GM21737 (cell line): ENCODE results near the gene GNB5.
"Not testable (repeated sequence)": the region's sequence is repeated elsewhere in the genome, so short reads cannot be mapped to it uniquely, and the experiment has no call there.

Experiments
- ATAC-seq: cut with Tn5 transposase; IDR thresholded peaks from one replicate; pipeline ENCODE4 v1.9.1; 2021; ENCODE audit warnings: mild to moderate bottlenecking, moderate library complexity; ENCODE audit not compliant: unreplicated experiment

The GNB5 gene

DNA sequence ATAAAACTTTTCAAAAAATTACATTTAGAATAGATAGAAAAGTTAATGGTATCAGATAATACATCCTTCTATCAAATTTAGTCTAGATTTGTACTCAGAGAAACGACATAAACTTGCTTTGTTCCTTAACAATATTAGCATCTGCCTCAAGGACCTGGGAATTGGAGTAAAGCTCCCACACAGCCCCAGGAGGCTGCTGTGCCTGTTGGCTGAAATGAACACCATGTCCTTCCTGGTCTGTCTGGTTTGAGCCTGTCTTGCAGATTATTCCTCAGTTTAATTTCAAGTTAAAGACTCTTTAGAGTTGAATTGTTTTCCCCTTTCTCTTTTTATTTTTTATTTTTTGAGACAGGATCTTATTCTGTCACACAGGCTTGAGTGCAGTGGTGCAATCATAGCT lies 19.4 kb downstream of the GNB5 start:
- ATAC-seq = no peak

DNA sequence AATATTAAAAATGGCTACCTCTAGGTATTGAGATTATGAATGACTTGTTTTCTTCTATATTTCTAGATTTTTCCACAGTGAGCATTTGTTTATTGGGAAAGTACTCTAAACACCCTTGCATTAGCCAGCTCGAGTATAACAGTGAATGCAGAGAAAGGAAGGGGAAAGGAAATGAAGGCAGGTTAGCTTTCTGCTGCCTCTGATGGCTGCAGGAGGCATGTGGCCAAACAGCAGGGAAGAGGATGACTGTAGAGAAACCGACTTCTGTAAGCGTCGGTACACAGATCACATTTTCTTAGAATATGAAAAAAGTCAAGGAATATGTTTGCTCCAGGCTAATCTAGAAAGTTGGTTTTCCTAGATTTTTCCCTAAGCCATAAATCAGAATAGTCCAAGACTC lies 19.8 kb downstream of the GNB5 start:
- no peak for ATAC-seq

DNA sequence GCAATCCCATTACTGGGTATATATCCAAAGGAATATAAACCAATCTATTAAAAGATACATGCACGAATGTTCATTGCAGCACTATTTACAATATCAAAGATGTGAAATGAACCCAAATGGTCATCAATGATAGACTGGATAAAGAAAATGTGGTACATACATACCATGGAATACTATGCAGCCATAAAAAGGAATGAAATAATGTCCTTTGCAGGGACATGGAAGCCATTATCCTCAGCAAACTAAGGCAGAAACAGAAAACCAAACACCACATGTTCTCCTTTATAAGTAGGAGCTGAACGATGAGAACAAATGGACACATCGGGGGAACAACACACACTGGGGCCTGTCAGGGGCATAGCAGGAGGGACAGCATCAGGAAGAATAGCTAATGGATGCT lies 21.0 kb downstream of the GNB5 start:
- ATAC-seq = not testable (repeated sequence)

- ATAC-seq = not testable (repeated sequence)
Observed at GRCh38 chr15:52165494-52166131, 25.6 kb downstream of the GNB5 start.

- ATAC-seq = no peak
Observed at GRCh38 chr15:52164631-52165265, 26.4 kb downstream of the GNB5 start.

GRCh38 chr15:52163321-52164190 lies 27.6 kb downstream of the GNB5 start:
- no peak for ATAC-seq

DNA sequence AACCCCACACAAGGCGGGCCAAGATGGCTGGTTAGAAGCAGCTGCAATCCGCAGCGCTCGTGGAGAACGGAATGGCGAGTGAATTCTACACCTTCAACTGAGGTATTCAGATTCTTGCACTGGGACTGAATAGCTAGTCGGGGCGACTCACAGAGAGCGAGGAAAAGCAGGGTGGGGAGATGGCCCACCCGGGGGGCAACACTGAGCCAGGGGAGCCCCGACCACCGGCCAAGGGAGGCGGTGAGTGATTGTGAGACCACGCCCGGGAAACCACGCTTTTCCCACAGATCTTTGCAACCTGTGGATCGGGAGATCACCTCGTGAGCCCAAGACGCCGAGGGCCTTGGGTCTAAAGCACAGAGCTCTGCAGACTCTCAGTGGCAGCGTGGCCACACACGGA lies 28.3 kb downstream of the GNB5 start:
- ATAC-seq = no peak

DNA sequence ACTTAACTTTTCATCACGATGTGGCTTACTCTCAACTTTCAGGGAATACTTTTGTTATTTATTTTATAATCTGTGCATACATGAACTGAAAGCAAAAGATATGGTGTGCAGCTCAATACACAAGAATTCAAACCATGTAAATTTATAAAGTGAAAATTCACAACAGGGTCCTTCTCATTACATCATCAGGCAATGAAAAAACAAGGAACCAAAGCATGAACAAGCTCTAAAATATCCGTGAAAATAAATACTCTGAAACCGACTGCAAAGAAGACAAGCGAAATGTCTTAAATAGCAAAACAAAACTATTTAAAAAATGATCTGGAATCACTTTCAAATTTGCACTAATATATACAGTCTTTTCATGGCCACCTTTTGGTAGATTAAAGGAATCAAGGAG lies 28.9 kb downstream of the GNB5 start:
- no peak for ATAC-seq

DNA sequence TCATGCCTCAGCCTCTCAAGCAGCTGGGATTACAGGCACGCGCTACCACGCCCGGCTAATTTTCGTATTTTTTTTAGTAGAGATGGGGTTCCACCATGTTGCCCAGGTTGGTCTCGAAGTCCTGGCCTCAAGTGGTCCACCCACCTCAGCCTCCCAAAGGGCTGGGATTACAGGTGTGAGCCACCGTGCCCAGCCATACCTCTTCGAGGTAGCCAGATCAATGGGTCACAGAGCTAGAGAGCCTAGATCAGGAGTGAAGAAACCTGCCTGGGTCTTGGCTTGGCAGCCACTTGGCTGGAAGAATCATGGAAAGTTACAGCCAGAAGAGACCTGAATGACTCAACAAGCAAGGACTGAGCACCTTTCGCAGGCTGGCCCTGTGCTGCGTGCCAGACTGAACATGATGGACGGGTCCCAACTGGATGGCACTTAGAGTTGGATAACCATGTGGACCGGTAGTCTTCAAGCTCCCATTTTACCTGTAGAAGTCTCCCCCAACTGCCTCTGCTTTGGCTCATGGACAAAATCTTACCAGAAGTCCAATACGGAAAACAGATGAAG lies 29.7 kb downstream of the GNB5 start:
- ATAC-seq = no peak

- no peak for ATAC-seq
Observed at GRCh38 chr15:52159645-52160044, 31.5 kb downstream of the GNB5 start.

- ATAC-seq = no peak
Observed at GRCh38 chr15:52158084-52158765, 33.0 kb downstream of the GNB5 start.

GRCh38 chr15:52155878-52156277 lies 35.3 kb downstream of the GNB5 start:
- ATAC-seq = no peak

DNA sequence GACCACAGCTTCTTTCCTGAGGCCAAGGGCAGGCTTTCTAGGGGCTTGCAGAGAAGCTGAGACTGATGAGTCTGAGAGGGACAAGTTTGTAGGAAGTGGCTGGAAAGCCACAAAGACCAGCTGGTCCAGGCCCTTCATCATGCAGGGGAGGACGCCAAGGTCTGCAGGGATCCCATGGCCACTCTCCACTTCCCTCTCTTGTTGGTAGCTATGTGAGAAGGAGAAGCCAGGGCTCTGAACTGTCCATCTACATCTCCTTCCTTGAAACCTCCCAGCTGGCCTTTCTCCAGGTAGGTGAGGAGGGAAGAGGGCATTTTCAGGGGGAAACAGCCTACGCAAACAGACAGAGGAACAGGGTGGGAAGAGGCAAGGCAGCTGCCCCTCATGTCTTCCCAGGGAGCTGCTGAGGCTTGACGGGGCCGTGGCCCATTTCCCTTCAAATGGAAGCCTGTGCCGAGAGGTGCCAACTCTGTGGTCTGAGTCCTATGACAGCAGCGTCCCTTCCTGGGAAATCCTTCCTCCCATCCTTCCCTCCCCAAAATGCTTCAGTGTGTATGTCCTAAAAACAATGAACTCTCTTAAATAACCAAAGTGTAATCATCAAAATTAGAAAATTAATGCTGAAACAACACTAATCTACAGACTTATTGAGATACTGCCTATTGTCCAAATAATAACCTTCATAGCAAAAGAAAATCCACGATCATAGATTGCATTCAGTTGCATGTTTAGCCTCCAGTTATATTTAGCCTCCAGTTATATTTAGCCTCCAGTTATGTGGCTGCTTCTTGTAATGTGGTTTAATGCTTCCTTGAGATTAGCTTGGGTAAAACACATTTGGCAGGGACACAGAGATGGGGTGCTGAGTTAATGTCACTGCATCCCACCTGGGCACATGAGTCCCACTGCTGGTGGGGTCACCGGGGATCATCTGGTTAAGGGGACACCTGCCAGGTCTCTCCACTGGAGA lies 36.0 kb downstream of the GNB5 start:
- ATAC-seq = no peak

- ATAC-seq = no peak
Observed at GRCh38 chr15:52153900-52154895, 37.0 kb downstream of the GNB5 start.

- no peak for ATAC-seq
Observed at GRCh38 chr15:52151353-52151752, 39.8 kb downstream of the GNB5 start.

GRCh38 chr15:52150871-52151270 lies 40.3 kb downstream of the GNB5 start:
- no peak for ATAC-seq

DNA sequence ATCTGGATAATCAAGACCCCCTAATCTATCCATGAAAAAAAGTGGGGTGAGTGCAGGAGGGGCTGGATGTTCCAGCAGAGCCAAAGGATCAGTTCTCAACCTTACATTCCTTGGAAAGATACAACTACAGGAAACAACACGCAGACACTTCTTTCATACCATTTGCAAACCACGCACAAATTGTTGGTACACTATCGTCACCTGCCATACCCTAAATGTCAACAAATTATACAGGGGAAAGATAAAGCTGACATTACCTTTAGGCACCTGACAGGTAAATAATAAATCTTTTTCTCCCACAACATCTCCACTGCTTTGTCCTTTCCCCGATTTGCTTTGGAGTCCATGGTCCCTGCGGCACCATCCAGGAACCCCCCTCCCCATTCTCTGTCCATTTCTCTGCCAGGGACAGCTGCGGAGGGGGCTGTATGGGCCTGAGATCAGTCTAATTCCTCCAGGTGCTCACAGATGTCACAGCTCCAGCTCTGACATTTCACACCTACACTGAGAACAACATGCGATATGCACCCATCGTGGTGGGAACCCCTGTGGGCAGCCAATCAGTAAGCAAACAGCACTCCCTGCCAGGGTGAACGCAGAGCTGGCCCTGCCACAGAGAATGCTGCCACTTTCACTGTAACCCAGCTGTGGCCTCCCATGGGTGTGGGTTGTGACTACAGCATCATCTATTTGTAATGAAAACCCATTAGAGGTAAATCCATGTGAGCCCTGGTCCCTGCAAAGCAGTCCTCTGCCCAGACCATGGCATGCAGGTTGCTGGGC lies 41.0 kb downstream of the GNB5 start:
- no peak for ATAC-seq

DNA sequence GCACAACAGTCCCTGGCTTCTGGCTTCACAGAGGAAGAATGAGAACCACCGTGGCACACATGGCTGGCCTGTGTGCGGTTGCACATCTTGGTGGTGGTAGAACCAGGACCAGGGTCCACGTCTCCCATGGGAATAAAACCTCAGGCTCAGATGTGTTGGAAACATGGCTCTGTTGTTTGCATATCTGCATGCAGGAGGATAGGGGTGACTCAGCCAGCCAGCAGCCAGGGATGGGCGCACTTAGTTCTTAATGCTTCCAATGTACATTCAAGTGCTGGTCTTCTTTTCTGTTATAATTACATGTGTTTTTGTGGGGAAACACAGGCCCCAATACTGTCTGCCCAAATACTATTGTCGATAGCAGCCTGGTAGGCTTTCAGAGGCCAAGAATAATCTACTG lies 42.8 kb downstream of the GNB5 start:
- ATAC-seq = no peak
